Cardiac muscle cell (in vitro differentiated cells and primary cell): Measurements from ENCODE around the gene JMJD1C. TPM values are rescaled to one million over a fixed set of nuclear protein-coding genes. Genes with fewer than 3 reads are reported as not detected.

ENCODE experiments used
- DNase-seq, 2 donors: peaks; one replicate each; pipeline versions ENCODE4 v3.0.0 to v3.0.0-alpha.2; 2010 to 2017; ENCODE audit warnings: low read depth in 1 of 2, low spot score in 1 of 2
- H3K27ac ChIP-seq: fragments of 200-600 bp; sonication (generic); 2 replicates; pipeline ENCODE4 v1.5.1; 2016
- H3K27me3 ChIP-seq: fragments of 200-600 bp; sonication (generic); 2 replicates; pipeline ENCODE4 v1.6.0; 2016; ENCODE audit warnings: control low read depth
- H3K36me3 ChIP-seq: fragments of 200-600 bp; sonication (generic); 2 replicates; pipeline ENCODE4 v1.5.1; 2016; ENCODE audit warnings: control low read depth
- H3K4me1 ChIP-seq: fragments of 200-600 bp; sonication (generic); 2 replicates; pipeline ENCODE4 v1.8.1; 2017; ENCODE audit warnings: low read depth, mild to moderate bottlenecking, mixed run types
- H3K4me3 ChIP-seq: fragments of 200-600 bp; sonication (generic); 2 replicates; pipeline ENCODE4 v1.5.1; 2016; ENCODE audit warnings: mild to moderate bottlenecking
- H3K9me3 ChIP-seq: fragments of 200-600 bp; sonication (generic); 2 replicates; pipeline ENCODE4 v1.5.1; 2017; ENCODE audit warnings: low read depth, mild to moderate bottlenecking, control low read depth
- polyA plus RNA-seq: library from polyadenylated mRNA; unstranded; fragments of >200 nt; fragmentation: Nextera tagmentation; extraction: Ambion mirVana; gene quantifications from 2 replicates; pipeline ENCODE4 v1.2.1, GENCODE V29; 2016
- total RNA-seq: library from RNA; depleted of rRNA; stranded (reverse); fragments of >200 nt; gene quantifications from 2 replicates; pipeline ENCODE4 v1.2.3, GENCODE V29; 2016
- TF ChIP-seq, protein P1 (sequence below): IDR thresholded peaks from 2 replicates; pipeline ENCODE4 v1.5.1; 2012; ENCODE audit warnings: low read depth, mild to moderate bottlenecking, low read length

JMJD1C gene
- total and polyA plus RNA-seq, 2 experiments from 2014 or later, result 59.1 to 144 TPM

- Histone ChIP-seq H3K27me3 (no peaks in the 10 kb centered on the region), H3K4me1 (no peaks in the 10 kb centered on the region), H3K9me3 (no peaks in the 10 kb centered on the region), H3K4me3 (no peak overlapping the region), H3K27ac (peak overlapping the region; percentile 55), H3K36me3 (peaks cover 16% of the 10 kb centered on the region)
- peak in 1 of 2 donors; percentile 62 for DNase-seq
- TF ChIP-seq, protein P1, sequence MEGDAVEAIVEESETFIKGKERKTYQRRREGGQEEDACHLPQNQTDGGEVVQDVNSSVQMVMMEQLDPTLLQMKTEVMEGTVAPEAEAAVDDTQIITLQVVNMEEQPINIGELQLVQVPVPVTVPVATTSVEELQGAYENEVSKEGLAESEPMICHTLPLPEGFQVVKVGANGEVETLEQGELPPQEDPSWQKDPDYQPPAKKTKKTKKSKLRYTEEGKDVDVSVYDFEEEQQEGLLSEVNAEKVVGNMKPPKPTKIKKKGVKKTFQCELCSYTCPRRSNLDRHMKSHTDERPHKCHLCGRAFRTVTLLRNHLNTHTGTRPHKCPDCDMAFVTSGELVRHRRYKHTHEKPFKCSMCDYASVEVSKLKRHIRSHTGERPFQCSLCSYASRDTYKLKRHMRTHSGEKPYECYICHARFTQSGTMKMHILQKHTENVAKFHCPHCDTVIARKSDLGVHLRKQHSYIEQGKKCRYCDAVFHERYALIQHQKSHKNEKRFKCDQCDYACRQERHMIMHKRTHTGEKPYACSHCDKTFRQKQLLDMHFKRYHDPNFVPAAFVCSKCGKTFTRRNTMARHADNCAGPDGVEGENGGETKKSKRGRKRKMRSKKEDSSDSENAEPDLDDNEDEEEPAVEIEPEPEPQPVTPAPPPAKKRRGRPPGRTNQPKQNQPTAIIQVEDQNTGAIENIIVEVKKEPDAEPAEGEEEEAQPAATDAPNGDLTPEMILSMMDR, result no peak
These were observed 301.6 kb downstream of the JMJD1C start for GRCh38 chr10:63164166-63164623.

DNA sequence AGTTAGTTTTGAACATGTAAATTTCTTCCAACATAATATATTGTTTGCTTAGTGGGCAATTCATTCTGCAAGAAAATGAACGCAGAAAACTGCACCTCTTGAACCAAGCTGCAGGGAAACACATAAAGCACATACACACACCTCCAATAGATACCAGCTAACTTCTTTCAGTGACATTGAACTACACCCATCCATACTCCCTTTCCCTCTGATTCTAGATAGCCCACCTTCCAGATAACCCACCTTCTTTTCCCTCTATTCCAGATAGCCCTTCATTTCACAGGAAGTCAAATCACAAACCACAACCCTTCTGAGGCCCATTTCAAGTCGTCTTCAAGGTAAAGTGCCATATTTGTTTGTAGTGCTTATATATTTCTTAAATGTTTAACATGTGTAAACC lies 304.2 kb downstream of the JMJD1C start:
- Histone ChIP-seq H3K4me3 (no peak overlapping the region), H3K27me3 (no peaks in the 10 kb centered on the region), H3K4me1 (peaks cover 4% of the 10 kb centered on the region), H3K36me3 (no peaks in the 10 kb centered on the region), H3K9me3 (no peaks in the 10 kb centered on the region), H3K27ac (no peak overlapping the region)
- TF ChIP-seq, protein P1, result no peak
- DNase-seq, result no peak

DNA sequence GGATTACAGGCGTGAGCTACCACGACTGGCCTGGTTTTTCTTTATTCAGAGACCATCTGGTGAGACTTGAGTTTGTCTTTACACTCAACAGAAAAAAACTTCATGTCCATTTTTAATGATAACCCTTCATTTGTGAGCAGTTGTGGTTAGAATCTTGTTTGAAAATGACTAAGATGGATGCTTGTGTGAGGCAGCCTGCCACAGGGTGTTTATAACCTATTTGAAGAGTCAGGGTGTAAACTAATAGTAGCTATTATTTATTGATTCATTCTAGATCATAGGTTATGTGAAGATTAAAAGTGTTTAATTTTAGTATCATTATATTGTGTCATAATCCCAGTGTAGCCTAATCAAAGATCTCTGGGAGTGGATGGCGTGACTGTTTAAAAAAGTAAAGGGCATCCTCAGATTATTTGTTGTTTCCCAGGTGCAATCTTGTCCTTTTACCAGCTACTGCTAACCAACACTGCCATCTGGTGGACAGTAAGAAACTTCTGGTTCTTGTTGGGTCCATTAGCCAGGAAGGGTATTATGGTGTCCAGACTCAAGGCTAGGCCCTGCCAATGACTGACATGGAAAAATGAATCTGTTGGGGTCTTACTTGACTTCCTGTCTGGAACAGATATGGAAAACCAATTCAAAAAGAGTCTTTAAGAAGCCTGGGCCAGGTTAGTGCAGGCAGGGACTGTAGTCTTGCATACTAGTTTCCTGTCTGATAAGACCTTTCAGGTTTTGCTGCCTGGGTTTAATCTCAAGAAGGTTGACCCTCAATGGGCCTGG lies 307.7 kb downstream of the JMJD1C start:
- no peak overlapping the region for H3K27ac ChIP-seq
- TF ChIP-seq, protein P1, result peak; percentile 74

GRCh38 chr10:63156236-63156635 lies 309.5 kb downstream of the JMJD1C start:
- peak in 1 of 2 donors; percentile 35 for DNase-seq
- H3K27ac ChIP-seq, result no peak overlapping the region
- H3K27me3 ChIP-seq, result no peaks in the 10 kb centered on the region
- peaks cover 9% of the 10 kb centered on the region for H3K36me3 ChIP-seq
- H3K4me1 ChIP-seq, result peaks cover 4% of the 10 kb centered on the region
- no peaks in the 10 kb centered on the region for H3K9me3 ChIP-seq
- TF ChIP-seq, protein P1, result no peak
- no peak overlapping the region for H3K4me3 ChIP-seq

More for the DNA sequence above, 307.7 kb downstream of the JMJD1C start:
- Histone ChIP-seq H3K27me3 (no peaks in the 10 kb centered on the region), H3K9me3 (no peaks in the 10 kb centered on the region), H3K4me3 (no peak overlapping the region), H3K36me3 (peaks cover 3% of the 10 kb centered on the region), H3K4me1 (peaks cover 4% of the 10 kb centered on the region)
- peak; percentile 85 to 95 for DNase-seq

- H3K36me3 ChIP-seq, result peaks cover 9% of the 10 kb centered on the region
- TF ChIP-seq, protein P1, result no peak
- no peak overlapping the region for H3K4me3 ChIP-seq
- H3K27ac ChIP-seq, result no peak overlapping the region
- H3K27me3 ChIP-seq, result no peaks in the 10 kb centered on the region
- DNase-seq, result no peak
- H3K4me1 ChIP-seq, result peaks cover 4% of the 10 kb centered on the region
- no peaks in the 10 kb centered on the region for H3K9me3 ChIP-seq
These were observed 310.3 kb downstream of the JMJD1C start for GRCh38 chr10:63155388-63156020.
